ENCODE results near the gene TMEM191C.
"Not testable (repeated sequence)": the region's sequence is repeated elsewhere in the genome, so short reads cannot be mapped to it uniquely, and the experiment has no call there.

The TMEM191C gene

GRCh38 chr22:21446128-21446826 is 20.9 kb upstream of the TMEM191C start:
- ATAC-seq = no peak

GRCh38 chr22:21446827-21447690 is 20.1 kb upstream of the TMEM191C start:
- no peak for ATAC-seq

- ATAC-seq = no peak
Observed at GRCh38 chr22:21447694-21448402, 19.3 kb upstream of the TMEM191C start.

- ATAC-seq = no peak
Observed at GRCh38 chr22:21448627-21449416, 18.4 kb upstream of the TMEM191C start.

DNA sequence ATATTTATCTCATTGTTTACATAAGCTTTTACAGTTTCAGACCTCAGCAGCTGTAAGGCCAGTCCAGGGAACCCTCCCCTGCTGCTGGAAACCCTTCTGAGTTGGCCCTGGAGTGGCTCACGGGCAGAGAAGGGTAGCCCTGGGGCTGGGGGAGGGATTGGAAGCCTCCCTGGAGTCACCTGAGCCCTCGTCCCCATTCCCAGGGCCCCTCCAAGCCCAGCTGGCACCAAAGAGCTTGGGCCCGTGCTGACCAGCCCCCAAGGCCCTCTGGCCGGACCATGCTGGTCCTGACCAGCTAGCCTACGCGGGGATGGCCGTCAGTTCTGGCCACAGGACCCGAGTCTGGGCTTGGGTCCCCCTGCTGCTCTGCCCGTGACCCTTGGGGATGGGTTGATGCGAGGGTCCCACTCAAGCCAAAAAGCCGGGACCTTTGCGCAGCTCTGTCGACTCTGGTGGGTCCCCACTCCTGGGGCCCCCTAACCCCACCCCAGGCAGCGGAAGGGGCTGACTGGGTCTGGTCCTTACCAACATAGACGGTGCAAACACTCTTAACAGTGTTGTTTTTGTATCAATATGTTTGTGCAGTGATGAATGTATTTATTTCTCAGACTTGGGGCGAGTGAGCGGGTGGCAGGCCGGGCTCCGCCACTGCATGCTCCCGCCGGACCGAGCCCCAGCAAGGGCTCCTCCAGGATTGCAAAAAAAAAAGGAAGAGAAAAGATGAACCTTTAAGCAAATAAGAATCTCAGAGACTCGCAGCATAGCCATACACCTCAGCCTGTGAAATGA is 17.5 kb upstream of the TMEM191C start:
- ATAC-seq = no peak

DNA sequence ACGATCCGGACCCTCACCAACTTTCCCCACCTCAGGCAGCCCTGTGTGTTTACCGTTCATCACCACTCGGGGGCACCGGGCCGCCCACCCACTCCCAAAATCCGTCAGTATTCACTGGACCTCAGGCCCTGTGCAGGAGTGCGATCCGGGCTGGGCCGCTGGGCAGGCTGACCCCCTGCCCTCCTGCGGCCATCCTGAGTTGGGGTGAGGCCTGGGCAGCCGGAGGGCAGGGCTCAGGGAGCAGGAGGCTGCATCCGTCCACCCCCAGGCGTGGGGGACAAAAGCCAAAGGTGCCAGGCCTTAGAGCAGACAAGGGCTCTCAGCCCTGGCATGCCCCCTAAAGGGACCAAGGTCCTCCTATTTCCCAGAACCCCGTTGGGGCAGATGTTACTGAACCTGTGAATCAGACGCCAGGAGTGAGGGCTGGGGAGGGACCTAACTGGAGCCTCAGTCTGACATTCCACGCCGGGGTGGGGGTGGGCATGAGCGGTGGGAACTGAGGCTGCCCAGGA is 16.8 kb upstream of the TMEM191C start:
- no peak for ATAC-seq

GRCh38 chr22:21450858-21451353 is 16.3 kb upstream of the TMEM191C start:
- ATAC-seq = no peak

DNA sequence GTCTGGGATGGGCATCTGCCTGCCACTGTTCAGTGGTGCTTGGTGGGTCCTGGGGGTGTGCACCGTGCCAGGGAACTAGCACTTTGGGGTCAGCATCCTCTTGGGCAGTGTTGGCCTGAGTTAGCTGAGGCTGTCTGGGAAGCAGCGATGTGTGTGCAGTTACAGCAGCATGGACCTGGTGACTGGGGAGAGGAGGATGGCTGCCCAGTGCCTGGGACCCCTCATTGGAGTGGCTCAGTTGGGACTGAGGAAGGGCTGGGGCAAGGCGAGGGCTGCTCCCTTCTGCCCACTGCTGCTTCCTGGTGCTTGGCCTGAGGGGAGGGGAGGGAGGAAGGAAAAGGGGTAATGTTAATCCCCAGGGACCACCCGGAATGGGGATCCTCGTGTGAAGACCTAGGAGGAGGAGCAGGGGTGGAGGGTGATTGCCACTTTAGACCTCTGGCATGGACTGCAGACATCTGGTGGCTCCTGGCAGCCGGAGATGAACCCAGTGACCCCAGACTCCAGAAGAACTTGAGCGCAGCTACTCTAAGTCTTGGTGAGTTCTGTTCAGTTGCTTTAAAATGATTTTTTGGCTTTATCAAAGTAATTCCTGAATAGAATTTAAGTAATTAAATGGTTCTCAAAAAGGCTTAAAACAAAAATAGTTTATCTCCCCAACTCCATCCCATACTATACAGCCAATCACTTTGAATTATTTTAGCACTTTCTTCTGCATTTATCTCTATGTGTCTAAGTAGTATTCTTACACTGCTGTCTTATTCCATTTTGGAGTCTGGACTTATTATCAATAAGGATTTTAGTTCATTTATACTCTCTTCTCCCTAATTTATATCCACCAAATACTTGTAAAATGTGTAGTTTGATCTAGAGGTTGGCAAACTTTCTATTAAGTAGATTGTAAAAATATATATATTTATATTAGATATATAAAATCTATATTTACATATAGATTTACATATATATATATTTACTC is 15.4 kb upstream of the TMEM191C start:
- ATAC-seq = no peak

- ATAC-seq = not testable (repeated sequence)
Observed at GRCh38 chr22:21452666-21453065, 14.5 kb upstream of the TMEM191C start.

- ATAC-seq = not testable (repeated sequence)
Observed at GRCh38 chr22:21454998-21455333, 12.2 kb upstream of the TMEM191C start.

- no peak for ATAC-seq
Observed at GRCh38 chr22:21455334-21456089, 11.7 kb upstream of the TMEM191C start.

- no peak for ATAC-seq
Observed at GRCh38 chr22:21457023-21457787, 10.0 kb upstream of the TMEM191C start.

- ATAC-seq = not testable (repeated sequence)
Observed at GRCh38 chr22:21462672-21463071, 4.5 kb upstream of the TMEM191C start.

DNA sequence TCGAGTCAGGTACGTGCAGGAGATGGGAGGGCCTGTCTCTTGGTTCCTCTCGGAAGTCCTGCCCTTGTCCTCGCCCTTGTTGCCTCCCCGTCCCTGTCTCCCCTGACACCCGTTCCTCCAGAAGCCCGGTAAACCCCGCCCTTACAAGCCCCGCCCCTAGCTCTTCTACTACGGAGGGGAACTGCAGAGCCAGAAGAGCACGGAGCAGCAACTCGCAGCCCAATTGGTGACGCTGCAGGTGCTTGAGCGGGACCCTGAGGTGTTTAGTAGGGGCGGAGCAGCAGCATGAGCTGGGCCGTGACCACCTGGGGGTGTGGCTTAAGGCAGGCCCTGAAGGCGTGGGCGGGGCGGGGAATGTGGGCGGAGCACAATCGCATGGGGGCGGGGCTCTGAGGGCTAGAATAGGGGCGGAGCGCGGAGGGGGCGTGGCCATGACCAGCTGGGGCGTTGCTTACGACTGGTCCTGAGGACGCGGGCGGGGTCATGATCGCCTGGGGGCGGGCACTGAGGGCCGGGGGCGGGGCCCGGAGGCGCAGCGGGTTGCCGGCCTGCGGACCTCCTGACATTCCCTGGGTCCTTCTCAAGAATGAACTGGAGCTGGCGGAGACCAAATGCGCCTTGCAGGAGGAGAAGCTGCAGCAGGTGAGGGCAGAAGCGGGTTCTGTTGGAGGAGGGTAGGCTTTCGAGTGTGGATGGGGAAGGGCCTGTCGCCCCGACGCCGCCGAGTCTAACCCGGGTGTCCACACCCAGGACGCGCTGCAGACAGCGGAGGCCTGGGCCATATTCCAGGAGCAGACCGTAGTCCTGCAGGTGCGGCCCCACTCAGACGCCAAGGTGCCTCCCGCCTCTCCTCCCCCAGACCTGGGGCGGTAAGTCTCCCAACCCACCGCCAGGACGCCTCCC is 1.3 kb downstream of the TMEM191C start:
- ATAC-seq = peak; percentile 89 to 91

- not testable (repeated sequence) for ATAC-seq
Observed at GRCh38 chr22:21469097-21469994, 2.2 kb downstream of the TMEM191C start.

GRCh38 chr22:21472984-21473383 is 5.8 kb downstream of the TMEM191C start:
- ATAC-seq = not testable (repeated sequence)
